ENCODE results near the gene ADPRM. TPM values are rescaled to one million over a fixed set of nuclear protein-coding genes. Genes with fewer than 3 reads are reported as not detected.

Gene ADPRM
- total RNA-seq, 1 experiment from 2014 or later = 2.4 TPM

Other genes with a start within 250 kb of the ADPRM start
- gene MYH4, start 228.0 kb upstream of the ADPRM start, total RNA-seq (2021; ENCODE audit: unreplicated experiment) = not detected
- gene MYH1, start 179.1 kb upstream of the ADPRM start, total RNA-seq (2021; ENCODE audit: unreplicated experiment) = not detected
- not detected for gene MYH2, start 147.9 kb upstream of the ADPRM start, total RNA-seq (2021; ENCODE audit: unreplicated experiment)
- gene MYH3, start 40.3 kb upstream of the ADPRM start, total RNA-seq (2021; ENCODE audit: unreplicated experiment) = 1.6 TPM
- 28.0 TPM for gene SCO1, start 61 bp upstream of the ADPRM start, total RNA-seq (2021; ENCODE audit: unreplicated experiment)
- gene TMEM220, start 32.4 kb downstream of the ADPRM start, total RNA-seq (2021; ENCODE audit: unreplicated experiment) = 9.3 TPM
- gene TMEM238L, start 106.5 kb downstream of the ADPRM start, total RNA-seq (2021; ENCODE audit: unreplicated experiment) = not detected
- not detected for gene PIRT, start 140.5 kb downstream of the ADPRM start, total RNA-seq (2021; ENCODE audit: unreplicated experiment)

Data from Panc1 (cell line).